Measurements from ENCODE around the gene SEMA5B.

Gene SEMA5B

DNA sequence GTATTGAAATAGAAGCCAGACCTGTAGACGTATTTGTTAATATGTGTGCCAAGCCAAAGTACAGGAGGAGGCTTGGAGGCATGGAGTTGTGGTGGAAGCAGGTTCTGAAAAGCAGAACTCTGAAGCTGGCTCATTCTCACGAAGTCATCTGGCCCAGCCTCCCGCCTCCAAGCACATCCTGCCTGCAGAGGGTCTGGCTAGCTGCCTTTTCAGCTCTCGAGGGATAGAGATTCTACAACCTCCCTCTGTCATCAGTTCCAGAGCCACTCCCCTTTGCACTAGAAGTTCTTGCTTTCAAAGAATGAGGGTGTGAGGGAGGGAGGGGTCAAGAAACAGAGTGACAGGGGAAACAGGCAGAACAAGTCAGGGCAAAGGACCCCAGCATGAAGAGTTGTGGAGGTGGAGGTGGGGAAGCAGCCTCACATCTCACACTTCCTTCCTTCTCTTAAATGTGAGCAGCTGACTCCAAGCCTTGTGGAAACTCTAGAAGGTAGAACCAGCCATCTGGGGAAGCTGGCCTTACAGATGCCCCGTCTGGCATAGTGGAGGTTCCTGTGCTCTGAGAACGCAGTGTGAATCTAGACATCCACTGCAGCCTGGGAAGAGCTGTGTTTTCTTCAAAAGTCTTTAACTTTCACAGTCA is 137.4 kb downstream of the SEMA5B start:
- peak in 1 of 2 donors; percentile 32 for ATAC-seq

DNA sequence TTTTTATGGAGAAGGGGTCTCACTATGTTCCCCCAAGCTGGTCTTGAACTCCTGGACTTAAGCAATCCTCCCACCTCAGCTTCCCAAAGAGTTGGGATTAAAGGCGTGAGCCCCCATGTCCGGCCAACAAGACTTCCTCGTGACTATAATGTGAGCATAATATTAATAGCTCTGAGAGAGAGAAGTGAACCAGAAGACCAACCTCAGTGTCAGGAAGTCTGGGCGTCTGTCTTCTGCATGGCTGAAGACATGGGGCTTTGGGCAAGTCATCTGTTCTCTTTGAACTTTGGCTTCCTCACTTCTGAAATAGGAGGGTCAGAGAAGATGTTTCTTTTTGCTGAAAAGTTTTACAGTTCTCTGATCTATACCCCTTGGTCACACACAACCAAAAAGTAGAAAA is 140.6 kb downstream of the SEMA5B start:
- ATAC-seq, result no peak

GRCh38 chr3:122886251-122886650 is 141.3 kb downstream of the SEMA5B start:
- no peak for ATAC-seq

GRCh38 chr3:122882361-122882947 is 145.1 kb downstream of the SEMA5B start:
- no peak for ATAC-seq

- no peak for ATAC-seq
These were observed 146.9 kb downstream of the SEMA5B start for GRCh38 chr3:122880624-122881023.

- ATAC-seq, result no peak
These were observed 147.4 kb downstream of the SEMA5B start for GRCh38 chr3:122880173-122880572.

DNA sequence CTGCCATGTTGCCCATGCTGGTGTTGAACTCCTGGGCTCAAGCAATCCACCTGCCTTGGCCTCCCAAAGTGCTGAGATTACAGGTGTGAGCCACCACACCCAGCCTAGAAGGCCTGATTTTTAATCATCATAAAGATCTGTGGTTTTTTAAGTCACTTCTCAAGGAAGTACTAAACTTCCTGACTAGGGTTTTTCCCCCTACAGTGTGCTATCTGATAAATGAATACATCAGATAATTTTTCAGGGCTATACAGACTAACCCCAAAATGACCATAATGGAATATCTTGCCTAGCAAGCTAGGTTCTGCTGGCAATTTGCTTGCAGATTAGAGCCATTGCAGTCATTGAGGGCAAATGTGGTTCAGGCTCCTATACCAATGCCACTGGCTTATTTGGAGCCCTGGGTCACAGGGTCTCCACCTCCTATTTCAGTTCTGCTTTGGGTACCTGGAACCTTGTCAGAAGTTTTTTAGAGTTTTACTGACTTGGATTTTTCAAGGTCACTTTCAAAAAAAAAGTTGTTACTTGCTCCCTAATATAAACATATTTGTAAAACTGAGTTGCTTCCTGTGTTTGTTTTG is 151.9 kb downstream of the SEMA5B start:
- ATAC-seq, result no peak

GRCh38 chr3:122873741-122874515 is 153.6 kb downstream of the SEMA5B start:
- no peak for ATAC-seq

GRCh38 chr3:122868322-122868721 is 159.2 kb downstream of the SEMA5B start:
- no peak for ATAC-seq

- ATAC-seq, result no peak
These were observed 163.1 kb downstream of the SEMA5B start for GRCh38 chr3:122864498-122864897.

DNA sequence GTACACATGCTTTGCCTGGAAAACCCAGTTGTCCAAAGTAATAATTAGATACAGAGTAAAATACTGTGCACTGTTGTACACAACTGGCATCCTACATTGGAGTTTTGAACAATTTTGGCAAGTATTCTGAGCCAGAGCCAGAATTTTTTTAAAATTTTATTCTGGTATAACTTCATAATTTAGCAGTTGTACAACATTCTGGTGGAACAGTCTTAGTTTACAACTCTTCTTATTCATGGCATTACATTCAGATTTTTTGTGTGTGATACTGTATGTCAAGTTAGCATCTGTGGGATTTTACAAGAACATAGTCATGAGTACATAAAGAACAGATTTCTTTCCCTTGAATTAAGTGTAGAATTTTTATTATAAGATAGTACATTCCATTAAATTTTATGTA is 165.2 kb downstream of the SEMA5B start:
- ATAC-seq, result no peak
